Fibroblast of peridontal ligament (primary cell): ENCODE results near the gene HBG2.
"Not testable (repeated sequence)": the region's sequence is repeated elsewhere in the genome, so short reads cannot be mapped to it uniquely, and the experiment has no call there.

Source experiments
- DNase-seq: peaks from one replicate; pipeline ENCODE4 v3.0.0-alpha.2; 2010; ENCODE audit errors: extremely low read depth

The HBG2 gene

GRCh38 chr11:5254646-5255413 lies at the start of gene HBG2:
HBG2 (minus strand) TSS chr11:5254781; CDS start chr11:5254728, 53 bp downstream.
- DNase-seq: peak; percentile 64

- no peak for DNase-seq
These were observed 49.5 kb upstream of the HBG2 start for GRCh38 chr11:5304046-5304445.

GRCh38 chr11:5303626-5304025 lies 49.0 kb upstream of the HBG2 start:
- no peak for DNase-seq

GRCh38 chr11:5301846-5302245 lies 47.3 kb upstream of the HBG2 start, which contains the start of gene OR51B4:
OR51B4 (minus strand) TSS chr11:5301946; CDS start chr11:5301946, 0 bp downstream.
- no peak for DNase-seq

DNA sequence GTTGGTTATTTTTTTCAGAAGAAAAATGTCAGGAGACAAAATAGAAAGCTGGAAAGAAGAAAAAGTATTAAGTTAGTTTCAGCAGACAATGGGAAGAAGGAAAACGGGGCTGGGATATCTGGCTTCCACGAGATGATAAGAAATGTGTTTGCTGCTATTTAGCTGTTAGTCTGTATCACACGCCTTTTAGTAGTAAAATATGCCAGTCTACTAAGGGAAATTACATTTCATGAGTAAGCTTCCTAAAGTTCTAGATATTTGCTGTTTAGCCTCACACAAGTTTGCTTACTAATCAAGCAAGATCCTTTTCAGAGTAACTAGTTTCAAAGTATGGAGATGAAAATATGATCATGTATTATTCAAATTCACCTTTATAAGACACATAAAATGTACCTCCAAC lies 45.7 kb upstream of the HBG2 start:
- no peak for DNase-seq

- no peak for DNase-seq
These were observed 43.9 kb upstream of the HBG2 start for GRCh38 chr11:5298451-5298850.

- no peak for DNase-seq
These were observed 43.2 kb upstream of the HBG2 start for GRCh38 chr11:5297721-5298323.

- DNase-seq: not testable (repeated sequence)
These were observed 39.9 kb upstream of the HBG2 start for GRCh38 chr11:5294342-5294995.

DNA sequence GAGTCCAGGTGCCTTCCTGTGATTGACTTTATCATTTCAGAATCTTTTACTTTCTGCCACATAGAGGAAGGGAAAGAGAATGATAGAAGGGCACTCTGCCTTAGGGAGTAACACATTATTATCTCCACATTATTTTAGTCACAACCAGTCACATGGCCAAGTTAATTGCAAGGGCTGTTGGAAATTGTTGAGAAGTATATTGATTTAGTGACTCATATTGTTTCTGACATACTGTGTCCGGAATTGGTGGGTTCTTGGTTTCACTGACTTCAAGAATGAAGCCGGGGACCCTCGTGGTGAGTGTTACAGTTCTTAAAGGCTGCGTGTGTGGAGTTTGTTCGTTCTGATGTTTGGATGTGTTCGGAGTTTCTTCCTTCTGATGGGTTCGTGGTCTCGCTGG lies 38.4 kb upstream of the HBG2 start:
- no peak for DNase-seq

DNA sequence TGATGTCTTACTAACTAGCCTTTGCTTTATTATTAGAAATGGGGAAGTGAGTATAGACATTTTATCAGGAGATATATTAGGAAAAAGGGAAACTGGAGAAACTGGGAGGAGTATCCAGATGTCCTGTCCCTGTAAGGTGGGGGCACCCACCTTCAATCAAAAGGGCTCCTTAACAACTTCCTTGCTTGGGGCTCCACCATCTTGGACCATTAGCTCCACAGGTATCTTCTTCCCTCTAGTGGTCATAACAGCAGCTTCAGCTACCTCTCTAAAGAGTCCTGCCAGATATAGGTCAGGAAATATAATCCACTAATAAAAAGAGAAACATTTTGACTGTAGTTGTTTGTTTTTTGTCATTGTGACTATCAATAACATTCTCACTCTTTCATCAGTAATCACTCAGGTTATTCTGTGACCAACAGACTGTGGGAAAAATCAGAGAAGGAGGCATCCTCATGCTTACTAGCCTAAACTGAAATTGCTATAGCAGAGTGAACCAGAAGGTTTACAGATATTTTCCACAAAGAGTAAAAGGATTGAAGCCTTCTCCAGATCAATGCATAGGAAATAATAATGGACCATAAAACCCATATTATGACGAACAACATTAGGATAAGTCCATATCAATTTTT lies 36.7 kb upstream of the HBG2 start:
- DNase-seq: peak; percentile 55

GRCh38 chr11:5290106-5290505 lies 35.5 kb upstream of the HBG2 start:
- no peak for DNase-seq

DNA sequence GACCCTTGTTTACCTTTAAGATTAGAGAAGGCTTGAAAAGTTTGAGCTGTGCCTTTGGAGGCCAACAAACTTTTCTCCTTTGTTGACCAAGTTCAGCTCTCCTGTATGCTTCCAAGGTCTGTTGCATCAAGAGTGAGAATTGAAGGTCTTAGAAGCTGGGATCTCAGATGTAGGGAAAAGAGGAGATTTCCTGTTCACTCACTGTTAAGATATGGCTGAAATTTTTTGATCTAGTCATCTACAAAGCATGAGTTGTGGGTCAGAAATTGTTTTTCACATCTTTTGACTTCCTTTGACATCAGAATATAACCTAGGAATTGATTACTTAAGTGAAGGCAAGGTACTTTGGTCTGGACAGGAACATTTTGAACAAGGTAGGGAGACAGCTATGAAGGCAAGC lies 35.1 kb upstream of the HBG2 start:
- no peak for DNase-seq

- DNase-seq: no peak
These were observed 34.4 kb upstream of the HBG2 start for GRCh38 chr11:5288906-5289550.

- DNase-seq: peak; percentile 55
These were observed 33.7 kb upstream of the HBG2 start for GRCh38 chr11:5288108-5288905.

- DNase-seq: no peak
These were observed 32.3 kb upstream of the HBG2 start for GRCh38 chr11:5286901-5287300.

GRCh38 chr11:5286351-5286750 lies 31.8 kb upstream of the HBG2 start:
- DNase-seq: no peak

- DNase-seq: no peak
These were observed 31.2 kb upstream of the HBG2 start for GRCh38 chr11:5285703-5286340.

DNA sequence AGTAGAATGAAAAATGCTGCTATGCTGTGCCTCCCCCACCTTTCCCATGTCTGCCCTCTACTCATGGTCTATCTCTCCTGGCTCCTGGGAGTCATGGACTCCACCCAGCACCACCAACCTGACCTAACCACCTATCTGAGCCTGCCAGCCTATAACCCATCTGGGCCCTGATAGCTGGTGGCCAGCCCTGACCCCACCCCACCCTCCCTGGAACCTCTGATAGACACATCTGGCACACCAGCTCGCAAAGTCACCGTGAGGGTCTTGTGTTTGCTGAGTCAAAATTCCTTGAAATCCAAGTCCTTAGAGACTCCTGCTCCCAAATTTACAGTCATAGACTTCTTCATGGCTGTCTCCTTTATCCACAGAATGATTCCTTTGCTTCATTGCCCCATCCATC lies 30.1 kb upstream of the HBG2 start:
- DNase-seq: no peak

DNA sequence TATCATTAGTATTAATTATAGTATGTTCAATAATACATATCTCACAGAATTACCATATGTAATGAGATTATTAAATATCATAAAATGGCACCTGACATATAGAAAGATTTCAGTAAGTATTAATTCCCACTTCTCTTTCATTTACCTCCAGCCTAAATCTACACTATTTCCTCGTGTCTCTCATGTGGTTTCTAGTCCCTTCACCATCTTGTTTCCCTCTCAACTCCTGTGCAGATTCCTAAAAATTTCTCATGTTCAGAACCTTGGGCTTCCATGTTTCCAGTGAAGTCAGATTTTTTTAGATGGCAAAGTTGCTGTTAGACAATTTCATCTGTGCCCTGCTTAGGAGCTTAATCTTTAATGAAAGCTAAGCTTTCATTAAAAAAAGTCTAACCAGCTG lies 29.3 kb upstream of the HBG2 start:
- no peak for DNase-seq

GRCh38 chr11:5283086-5283485 lies 28.5 kb upstream of the HBG2 start:
- no peak for DNase-seq

DNA sequence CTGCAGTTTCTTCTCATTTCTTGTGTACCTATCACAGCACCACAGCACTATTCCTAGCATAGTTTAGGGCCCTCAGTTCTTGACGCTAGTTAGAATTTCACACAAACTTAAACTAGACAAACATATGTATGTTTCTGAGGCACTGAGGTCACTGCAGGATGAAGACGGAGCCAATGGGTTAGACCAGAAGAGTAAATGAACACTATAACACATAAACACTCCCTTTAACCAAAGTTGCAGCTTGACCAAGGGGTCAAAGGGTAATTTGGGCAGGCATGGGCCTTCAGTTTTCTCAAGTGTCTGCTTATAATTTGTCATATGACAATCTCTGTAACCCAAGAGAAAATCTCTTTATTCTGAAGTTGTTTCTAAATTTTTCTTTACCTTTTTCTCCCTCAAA lies 28.0 kb upstream of the HBG2 start:
- no peak for DNase-seq
